GM19238 (cell line): Measurements from ENCODE around the gene MRPS6.

ENCODE experiments used
- DNase-seq: peaks from one replicate; pipeline ENCODE4 v3.0.0; 2011; ENCODE audit warnings: low spot score; ENCODE audit not compliant: insufficient read length

Gene MRPS6

GRCh38 chr21:34180407-34180806, 107.0 kb downstream of the MRPS6 start:
- DNase-seq: no peak

GRCh38 chr21:34180826-34181359, 107.5 kb downstream of the MRPS6 start:
- no peak for DNase-seq

- no peak for DNase-seq
Observed at GRCh38 chr21:34181431-34182039, 108.2 kb downstream of the MRPS6 start.

- DNase-seq: no peak
Observed at GRCh38 chr21:34182436-34182835, 109.1 kb downstream of the MRPS6 start.

- DNase-seq: no peak
Observed at GRCh38 chr21:34183331-34183928, 110.1 kb downstream of the MRPS6 start.

- no peak for DNase-seq
Observed at GRCh38 chr21:34184232-34184631, 110.9 kb downstream of the MRPS6 start.

- no peak for DNase-seq
Observed at GRCh38 chr21:34185026-34185750, 111.8 kb downstream of the MRPS6 start.

- no peak for DNase-seq
Observed at GRCh38 chr21:34186109-34186719, 112.8 kb downstream of the MRPS6 start.

- DNase-seq: no peak
Observed at GRCh38 chr21:34187935-34188334, 114.6 kb downstream of the MRPS6 start.

GRCh38 chr21:34189506-34189905, 116.1 kb downstream of the MRPS6 start:
- DNase-seq: no peak

GRCh38 chr21:34190576-34191321, 117.4 kb downstream of the MRPS6 start:
- no peak for DNase-seq

- no peak for DNase-seq
Observed at GRCh38 chr21:34191876-34192275, 118.5 kb downstream of the MRPS6 start.
